B cell (primary cell): ENCODE measurements around the gene SORL1-AS1.

Experiments
- ATAC-seq: fragments of 200-7000 bp; cut with Tn5 transposase; one replicate; pipeline ENCODE4 v1.10.0; 2021; ENCODE audit warnings: low read depth, mild to moderate bottlenecking, moderate number of reproducible peaks, moderate library complexity
- CTCF ChIA-PET: fragments of 350-600 bp; sonication (Branson Sonifier 250); formaldehyde crosslinking; loops from one replicate; lab custom pipeline; 2021; ENCODE audit warnings: antibody characterized with exemption, inconsistent platforms; lab: Charles Lee
- POLR2A ChIA-PET: fragments of 350-600 bp; sonication (Branson Sonifier 250); formaldehyde crosslinking; loops from one replicate; lab custom pipeline; 2021; ENCODE audit warnings: antibody characterized with exemption; lab: Charles Lee
- DNase-seq: peaks from one replicate; pipeline ENCODE4 v3.0.0; 2013
- H2AFZ ChIP-seq: 2 replicates; pipeline ENCODE4 v1.6.1; 2012; ENCODE audit warnings: mild to moderate bottlenecking, low read depth, low read length; ENCODE audit not compliant: insufficient read depth, poor library complexity, severe bottlenecking
- H3K27ac ChIP-seq, 2 donors: 1 replicate in 1 of 2; 2 replicates in 1 of 2; pipeline ENCODE4 v1.5.1; 2012 to 2013; ENCODE audit warnings: low read length in 2 of 2, mild to moderate bottlenecking in 2 of 2, moderate library complexity in 1 of 2
- H3K27me3 ChIP-seq, 4 experiments: fragments of 200-600 bp in 1 of 4; sonication (generic) in 1 of 4; replicated peaks in 1 of 4; 1 replicate in 2 of 4; 2 replicates in 2 of 4; pipeline versions ENCODE4 v1.6.1 to v1.7.0; 2013 to 2016; ENCODE audit warnings: low read length in 3 of 4, mild to moderate bottlenecking in 2 of 4, mixed read lengths in 1 of 4, moderate library complexity in 1 of 4; ENCODE audit not compliant: insufficient read depth in 4 of 4, control insufficient read depth in 3 of 4; ENCODE audit errors: control extremely low read depth in 1 of 4
- H3K36me3 ChIP-seq, 2 experiments: replicated peaks in 1 of 2; 1 replicate in 1 of 2; 2 replicates in 1 of 2; pipeline versions ENCODE4 v1.6.1 to v1.7.1; 2013; ENCODE audit warnings: low read length in 1 of 2; ENCODE audit not compliant: insufficient read depth in 2 of 2, control insufficient read depth in 1 of 2; ENCODE audit errors: control extremely low read depth in 1 of 2, extremely low read depth in 1 of 2
- H3K4me1 ChIP-seq, 2 donors: fragments of 200-600 bp in 1 of 2; sonication (generic) in 1 of 2; 1 replicate in 1 of 2; 2 replicates in 1 of 2; pipeline versions ENCODE4 v1.5.1 to v1.6.1; 2013 to 2017; ENCODE audit warnings: low read length in 2 of 2; ENCODE audit not compliant: control insufficient read depth in 2 of 2, insufficient read depth in 2 of 2
- H3K4me2 ChIP-seq: replicated peaks from 2 replicates; pipeline ENCODE3; 2012; ENCODE audit warnings: mild to moderate bottlenecking, low read depth, low read length; ENCODE audit not compliant: poor library complexity, severe bottlenecking
- H3K4me3 ChIP-seq, 5 experiments: fragments of 200-600 bp in 1 of 5; sonication (generic) in 1 of 5; 1 replicate in 3 of 5; 2 replicates in 2 of 5; pipeline versions ENCODE4 v1.5.1 to v1.7.0; 2011 to 2016; ENCODE audit warnings: low read length in 4 of 5, mild to moderate bottlenecking in 4 of 5, low read depth in 2 of 5, control low read depth in 1 of 5, moderate library complexity in 1 of 5; ENCODE audit not compliant: insufficient read depth in 1 of 5; ENCODE audit errors: control extremely low read depth in 1 of 5, extremely low read depth in 1 of 5
- H3K79me2 ChIP-seq: fragments of 200-600 bp; sonication (generic); one replicate; pipeline ENCODE4 v1.6.0; 2016; ENCODE audit warnings: low read length; ENCODE audit not compliant: control insufficient read depth, insufficient read depth
- H3K9ac ChIP-seq: fragments of 200-600 bp; sonication (generic); 2 replicates; pipeline ENCODE4 v1.6.1; 2017; ENCODE audit warnings: mild to moderate bottlenecking, low read length, moderate library complexity
- H3K9me3 ChIP-seq, 3 donors: one replicate each; pipeline versions ENCODE4 v1.6.1 to v1.7.1; 2013; ENCODE audit warnings: low read length in 2 of 3; ENCODE audit not compliant: control insufficient read depth in 2 of 3, insufficient read depth in 1 of 3; ENCODE audit errors: control extremely low read depth in 1 of 3
- H4K20me1 ChIP-seq: 2 replicates; pipeline ENCODE4 v1.6.0; 2012; ENCODE audit warnings: mild to moderate bottlenecking, low read length; ENCODE audit not compliant: insufficient read depth, control insufficient read depth, poor library complexity, severe bottlenecking
- H3K27ac Mint-ChIP-seq: one replicate; pipeline ENCODE4 v1.8.0; 2021; ENCODE audit warnings: mixed read lengths
- H3K27me3 Mint-ChIP-seq: one replicate; pipeline ENCODE4 v1.8.0; 2021; ENCODE audit warnings: mixed read lengths
- H3K4me1 Mint-ChIP-seq: one replicate; pipeline ENCODE4 v1.8.0; 2021; ENCODE audit warnings: mixed read lengths
- H3K4me3 Mint-ChIP-seq: one replicate; pipeline ENCODE4 v1.8.0; 2021; ENCODE audit warnings: mixed read lengths
- H3K9me3 Mint-ChIP-seq: one replicate; pipeline ENCODE4 v1.8.0; 2022; ENCODE audit warnings: mixed read lengths; ENCODE audit not compliant: insufficient read depth
- EZH2 ChIP-seq: IDR thresholded peaks from 2 replicates; pipeline ENCODE4 v1.6.1; 2012; ENCODE audit warnings: borderline replicate concordance, low read depth, mild to moderate bottlenecking, moderate library complexity, low read length; ENCODE audit not compliant: insufficient read depth, poor library complexity, severe bottlenecking
- WGBS: methylation state at CpG from one replicate; pipeline ENCODE4 v1.1.5; 2013; ENCODE audit warnings: missing lambda C conversion rate; ENCODE audit not compliant: insufficient coverage; 5-methylcytosine and 5-hydroxymethylcytosine counted together
- intact Hi-C: fragments of 100-400 bp; cut with micrococcal nuclease; formaldehyde crosslinking; loops from one replicate; pipeline ENCODE4 v1.10.0; 2022
- TF ChIP-seq, protein P1 (sequence below): fragments of 200-600 bp; IDR thresholded peaks from one replicate; pipeline ENCODE4 v1.8.0; 2022; ENCODE audit warnings: antibody characterized with exemption, mild to moderate bottlenecking

SORL1-AS1 gene

DNA sequence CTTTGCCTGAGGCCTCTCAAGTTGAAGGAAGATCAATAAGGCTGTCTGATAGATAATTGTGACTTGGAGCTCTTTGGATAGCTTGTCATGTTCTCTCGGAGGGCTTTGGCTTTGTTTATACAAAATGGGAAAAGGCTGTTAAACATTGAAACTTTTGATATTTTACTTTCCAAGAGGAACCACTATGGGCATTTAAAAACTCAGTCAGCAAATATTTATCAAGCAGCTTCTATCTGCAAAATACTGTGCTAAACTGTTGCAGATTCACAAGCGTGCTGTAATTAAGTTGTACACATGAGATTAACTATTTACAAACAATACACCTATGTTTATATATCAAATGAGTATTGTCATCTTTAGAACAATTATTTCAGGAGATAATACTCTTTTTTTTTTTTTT lies 35.2 kb downstream of the SORL1-AS1 start:
- CTCF ChIA-PET, result interaction anchor here (1.1 to 1.3 kb wide), 2 partner anchors 10 to 33 kb away, joined by 3 to 4 read pairs; no protein-coding TSS in a partner anchor
- H3K4me1 ChIP-seq, result peaks cover 36% of the 10 kb centered on the region in 2 donors
- H3K27ac ChIP-seq, result peak overlapping the region in 1 of 2 donors; percentile 15
- no CpG with 5 or more reads among the region's 2 CpGs for WGBS
- TF ChIP-seq, protein P1, sequence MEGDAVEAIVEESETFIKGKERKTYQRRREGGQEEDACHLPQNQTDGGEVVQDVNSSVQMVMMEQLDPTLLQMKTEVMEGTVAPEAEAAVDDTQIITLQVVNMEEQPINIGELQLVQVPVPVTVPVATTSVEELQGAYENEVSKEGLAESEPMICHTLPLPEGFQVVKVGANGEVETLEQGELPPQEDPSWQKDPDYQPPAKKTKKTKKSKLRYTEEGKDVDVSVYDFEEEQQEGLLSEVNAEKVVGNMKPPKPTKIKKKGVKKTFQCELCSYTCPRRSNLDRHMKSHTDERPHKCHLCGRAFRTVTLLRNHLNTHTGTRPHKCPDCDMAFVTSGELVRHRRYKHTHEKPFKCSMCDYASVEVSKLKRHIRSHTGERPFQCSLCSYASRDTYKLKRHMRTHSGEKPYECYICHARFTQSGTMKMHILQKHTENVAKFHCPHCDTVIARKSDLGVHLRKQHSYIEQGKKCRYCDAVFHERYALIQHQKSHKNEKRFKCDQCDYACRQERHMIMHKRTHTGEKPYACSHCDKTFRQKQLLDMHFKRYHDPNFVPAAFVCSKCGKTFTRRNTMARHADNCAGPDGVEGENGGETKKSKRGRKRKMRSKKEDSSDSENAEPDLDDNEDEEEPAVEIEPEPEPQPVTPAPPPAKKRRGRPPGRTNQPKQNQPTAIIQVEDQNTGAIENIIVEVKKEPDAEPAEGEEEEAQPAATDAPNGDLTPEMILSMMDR, result no peak
- no peak for TF ChIP-seq EZH2
- POLR2A ChIA-PET, result interaction anchor here (1.0 kb wide), 1 partner anchor 10 kb away, joined by 3 read pairs; no protein-coding TSS in a partner anchor
- Mint-ChIP-seq H3K4me1 (peaks cover 47% of the 10 kb centered on the region), H3K9me3 (no peaks in the 10 kb centered on the region), H3K4me3 (peak overlapping the region; percentile 5), H3K27me3 (no peaks in the 10 kb centered on the region), H3K27ac (peak overlapping the region; percentile 46)
- H3K27me3 ChIP-seq, result no peaks in the 10 kb centered on the region
- intact Hi-C loops, result no loop called here
- peaks cover 0 to 5% (median 0%) of the 10 kb centered on the region in 3 donors for H3K9me3 ChIP-seq
- H4K20me1 ChIP-seq, result no peaks in the 10 kb centered on the region
- H3K79me2 ChIP-seq, result no peaks in the 10 kb centered on the region
- DNase-seq, result no peak
- no peak overlapping the region for H3K4me2 ChIP-seq
- no peak overlapping the region for H3K4me3 ChIP-seq
- H2AFZ ChIP-seq, result peak overlapping the region; percentile 75
- no peaks in the 10 kb centered on the region for H3K36me3 ChIP-seq
- H3K9ac ChIP-seq, result no peak overlapping the region
- no peak for ATAC-seq

DNA sequence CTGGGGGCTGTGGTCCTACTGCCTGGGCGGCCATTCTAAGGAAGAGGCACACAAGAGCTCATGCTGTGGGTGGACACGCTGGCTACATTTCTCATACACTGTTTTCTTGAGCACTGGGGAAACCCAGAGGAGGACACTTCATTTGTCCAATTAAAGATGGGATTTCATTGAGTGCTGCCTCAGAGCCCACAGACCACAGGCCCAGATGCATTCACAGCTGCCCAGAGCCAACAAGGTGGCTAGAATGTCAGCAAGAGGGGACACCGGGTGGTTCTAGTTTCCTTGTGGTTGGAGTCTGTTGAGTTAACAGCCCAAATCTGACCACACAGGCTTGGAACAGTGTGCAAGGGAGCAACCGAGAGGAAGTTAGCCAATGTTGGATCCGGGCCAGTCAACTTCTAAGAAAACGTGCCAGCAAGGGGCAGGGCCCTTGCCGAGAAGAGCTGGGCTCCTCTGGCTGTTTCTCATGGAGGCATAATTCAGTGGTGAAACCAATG lies 35.7 kb downstream of the SORL1-AS1 start:
- H3K4me1 ChIP-seq, result peaks cover 31 to 32% of the 10 kb centered on the region in 2 donors
- DNase-seq (no peak), ATAC-seq (no peak)
- no peak overlapping the region for H3K9ac ChIP-seq
- peaks cover 0 to 5% (median 0%) of the 10 kb centered on the region in 3 donors for H3K9me3 ChIP-seq
- Mint-ChIP-seq H3K4me1 (peaks cover 43% of the 10 kb centered on the region), H3K27ac (peak overlapping the region; percentile 46), H3K9me3 (no peaks in the 10 kb centered on the region), H3K27me3 (no peaks in the 10 kb centered on the region), H3K4me3 (peak overlapping the region; percentile 5)
- H3K4me3 ChIP-seq, result no peak overlapping the region
- peak overlapping the region in 1 of 2 donors; percentile 15 for H3K27ac ChIP-seq
- no peak overlapping the region for H3K4me2 ChIP-seq
- POLR2A ChIA-PET, result interaction anchor here (1.0 kb wide), 1 partner anchor 10 kb away, joined by 3 read pairs; no protein-coding TSS in a partner anchor
- H3K79me2 ChIP-seq, result no peaks in the 10 kb centered on the region
- TF ChIP-seq, protein P1, result no peak
- no peak for TF ChIP-seq EZH2
- peak overlapping the region; percentile 75 for H2AFZ ChIP-seq
- H3K27me3 ChIP-seq, result no peaks in the 10 kb centered on the region
- WGBS, result 15% methylated on average over 7 of the region's 7 CpGs
- CTCF ChIA-PET, result interaction anchor here (1.1 to 1.3 kb wide), 2 partner anchors 10 to 34 kb away, joined by 3 to 4 read pairs; no protein-coding TSS in a partner anchor
- no peaks in the 10 kb centered on the region for H3K36me3 ChIP-seq
- H4K20me1 ChIP-seq, result no peaks in the 10 kb centered on the region
- intact Hi-C loops, result no loop called here
